DMS53 treated with DMSO at 0.1 percent for 48 hours (cell line): Measurements from ENCODE around the gene FGD2.

ENCODE experiments used
- DNase-seq: peaks from one replicate; lab custom pipeline; 2025; ENCODE audit not compliant: unreplicated experiment; lab: John Stamatoyannopoulos, UW

The FGD2 gene

DNA sequence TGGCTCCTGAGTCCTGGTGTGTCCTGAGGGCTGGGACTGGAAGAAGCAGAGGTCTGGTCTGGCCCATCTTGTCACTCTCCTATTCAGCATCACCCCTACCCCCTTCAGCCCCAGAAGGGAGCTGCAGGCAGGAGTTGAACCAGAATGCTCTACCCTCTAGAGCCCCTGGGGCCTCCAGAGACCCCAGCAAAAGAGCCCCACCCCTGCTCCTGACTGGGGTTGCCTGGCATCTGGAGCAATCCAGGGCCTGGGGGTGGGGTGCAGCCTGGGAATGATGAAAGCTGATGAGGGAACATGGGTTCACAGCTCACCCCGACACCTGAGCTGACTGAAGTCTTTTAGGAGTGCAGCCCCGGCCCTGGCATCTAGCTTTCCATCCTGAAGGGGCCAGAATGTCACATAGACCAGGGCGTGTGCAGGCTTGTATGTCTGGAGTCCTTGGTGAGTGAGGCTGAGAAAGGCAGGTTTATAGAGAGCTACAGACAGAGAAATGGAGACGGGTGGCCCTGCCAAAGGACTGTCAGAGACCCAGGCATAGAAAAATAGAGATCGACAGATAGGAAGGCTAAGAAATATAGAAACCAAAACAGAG is 12.2 kb downstream of the FGD2 start:
- no peak for DNase-seq

DNA sequence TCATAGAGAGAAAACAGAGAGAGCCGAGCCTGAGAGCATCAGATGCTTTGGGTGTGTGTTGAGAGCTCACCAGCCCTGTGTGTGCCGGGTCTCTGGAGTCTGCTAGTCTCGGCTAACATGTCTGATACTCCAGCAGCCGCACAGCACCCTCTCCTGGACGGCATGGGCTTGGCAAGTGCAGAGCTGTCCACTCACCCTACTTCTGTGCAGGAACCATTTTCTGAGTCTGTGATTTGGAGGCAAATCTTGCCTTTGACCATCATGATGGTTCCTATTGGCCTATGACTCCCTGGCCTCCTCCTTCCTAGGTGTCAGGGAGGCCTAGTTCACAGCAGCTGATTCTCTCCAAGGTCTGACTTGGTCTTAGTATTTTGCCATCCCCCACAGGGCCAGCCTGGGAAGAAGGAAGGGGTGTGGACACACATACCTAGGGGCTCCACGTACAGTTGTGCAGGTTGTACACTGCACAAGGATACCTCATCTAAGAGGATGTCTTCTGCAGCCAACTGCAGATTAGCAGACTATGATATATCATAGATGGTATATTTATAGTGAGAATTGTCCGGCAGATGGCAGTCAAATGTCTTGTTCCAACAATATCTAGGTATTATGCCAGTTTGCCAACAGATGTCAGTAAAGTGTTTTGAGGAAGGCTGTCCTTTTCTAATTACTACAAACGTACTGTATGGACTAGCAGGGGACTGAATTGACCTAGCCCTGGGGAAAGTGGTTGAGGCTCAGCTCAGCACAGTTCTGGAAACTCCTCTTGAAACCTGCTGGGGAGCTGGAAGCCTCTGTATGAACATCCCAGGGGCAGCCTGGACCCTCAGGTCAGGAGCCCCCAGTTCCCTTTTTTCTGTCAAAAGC is 13.0 kb downstream of the FGD2 start:
- peak; percentile 80 for DNase-seq

DNA sequence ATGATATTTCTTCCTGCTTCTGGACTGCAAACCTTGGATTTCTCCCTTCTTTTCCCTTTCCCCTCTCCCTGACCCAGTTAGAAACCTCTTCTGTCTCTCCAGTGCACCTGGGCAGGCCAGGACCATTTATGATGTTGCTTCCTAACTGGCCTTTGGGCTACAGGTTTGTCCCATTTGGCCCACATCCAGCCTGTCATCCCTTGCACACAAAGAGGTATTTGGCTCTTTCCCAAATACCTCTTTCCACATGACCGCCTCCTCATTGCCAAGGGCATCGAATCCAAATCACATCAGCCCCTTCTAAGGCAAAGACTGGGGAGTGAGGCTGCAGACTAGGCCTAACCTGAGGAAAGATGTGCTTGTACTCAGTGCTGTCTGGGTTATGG is 13.6 kb downstream of the FGD2 start:
- peak; percentile 45 for DNase-seq

DNA sequence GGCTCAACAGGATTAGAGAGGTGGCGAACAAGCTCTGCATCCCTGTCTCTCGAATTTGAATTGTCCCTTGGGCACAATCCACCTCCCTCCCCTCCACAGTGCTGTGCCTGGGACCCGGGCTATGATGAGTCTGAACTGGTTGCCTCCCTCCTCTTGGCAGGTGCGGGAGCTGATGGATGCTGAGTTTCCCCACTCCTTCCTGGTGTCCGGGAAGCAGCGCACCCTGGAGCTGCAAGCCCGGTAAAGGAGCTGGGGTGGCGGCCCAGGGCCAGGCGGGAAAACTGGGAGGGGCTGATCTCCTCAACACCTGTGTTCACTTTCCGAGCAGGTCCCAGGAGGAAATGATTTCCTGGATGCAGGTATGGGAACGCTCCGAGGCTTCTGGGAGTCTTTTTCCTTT is 14.9 kb downstream of the FGD2 start:
- peak; percentile 31 for DNase-seq

DNA sequence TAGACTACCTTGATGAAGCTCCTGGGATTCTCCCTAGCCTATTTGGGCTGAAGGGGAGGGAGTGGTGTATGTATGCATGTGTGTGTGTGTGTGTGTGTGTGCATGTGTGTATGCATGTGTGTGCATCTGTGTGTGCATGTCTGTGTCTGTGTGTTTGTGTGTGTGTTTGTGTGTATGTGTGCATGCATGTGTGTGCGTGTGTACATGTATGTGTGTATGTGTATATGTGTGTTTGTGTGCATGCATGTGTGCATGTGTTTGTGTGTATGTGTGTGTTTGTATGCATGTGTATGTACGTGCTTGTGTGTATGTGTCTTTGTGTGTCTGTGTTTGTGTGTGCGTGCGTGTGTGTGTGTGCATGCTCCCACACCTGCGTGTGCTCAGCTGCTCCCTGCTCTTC is 15.4 kb downstream of the FGD2 start:
- DNase-seq: no peak

DNA sequence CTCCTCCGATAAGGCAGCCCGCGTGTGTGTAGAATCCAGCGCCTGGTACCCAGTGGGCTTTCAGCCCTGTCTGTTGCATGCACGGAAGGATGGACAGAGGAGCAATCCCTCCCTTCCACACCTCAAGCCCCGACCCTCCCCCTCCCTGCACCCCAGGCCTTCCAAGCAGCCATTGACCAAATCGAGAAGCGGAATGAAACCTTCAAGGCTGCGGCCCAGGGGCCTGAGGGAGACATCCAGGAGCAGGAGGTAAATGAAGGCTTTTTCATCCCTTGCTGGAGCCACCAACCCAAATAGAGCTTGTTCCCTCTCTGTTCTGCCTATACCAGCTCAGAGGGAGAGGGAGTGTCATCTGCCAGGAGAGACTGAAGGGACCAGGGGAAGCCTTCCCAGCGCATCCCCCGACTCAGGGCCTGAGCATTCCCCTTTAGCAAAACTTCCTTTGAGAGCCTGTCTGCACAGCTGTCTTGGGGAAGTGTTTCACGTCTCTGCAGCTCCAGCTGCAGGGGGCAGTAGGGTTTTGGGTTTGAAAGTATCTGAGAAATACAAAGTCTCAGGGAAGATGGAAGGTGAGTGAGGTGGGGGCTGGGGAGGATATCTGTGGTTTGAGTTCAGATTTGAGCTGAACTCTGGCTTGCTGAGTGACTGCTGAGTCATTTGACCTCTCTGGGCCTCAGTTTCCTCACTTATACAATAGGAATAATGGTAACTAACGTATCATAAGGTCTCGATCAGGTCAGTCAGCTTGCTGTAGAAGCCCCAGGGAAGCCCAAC is 16.1 kb downstream of the FGD2 start:
- DNase-seq: no peak

DNA sequence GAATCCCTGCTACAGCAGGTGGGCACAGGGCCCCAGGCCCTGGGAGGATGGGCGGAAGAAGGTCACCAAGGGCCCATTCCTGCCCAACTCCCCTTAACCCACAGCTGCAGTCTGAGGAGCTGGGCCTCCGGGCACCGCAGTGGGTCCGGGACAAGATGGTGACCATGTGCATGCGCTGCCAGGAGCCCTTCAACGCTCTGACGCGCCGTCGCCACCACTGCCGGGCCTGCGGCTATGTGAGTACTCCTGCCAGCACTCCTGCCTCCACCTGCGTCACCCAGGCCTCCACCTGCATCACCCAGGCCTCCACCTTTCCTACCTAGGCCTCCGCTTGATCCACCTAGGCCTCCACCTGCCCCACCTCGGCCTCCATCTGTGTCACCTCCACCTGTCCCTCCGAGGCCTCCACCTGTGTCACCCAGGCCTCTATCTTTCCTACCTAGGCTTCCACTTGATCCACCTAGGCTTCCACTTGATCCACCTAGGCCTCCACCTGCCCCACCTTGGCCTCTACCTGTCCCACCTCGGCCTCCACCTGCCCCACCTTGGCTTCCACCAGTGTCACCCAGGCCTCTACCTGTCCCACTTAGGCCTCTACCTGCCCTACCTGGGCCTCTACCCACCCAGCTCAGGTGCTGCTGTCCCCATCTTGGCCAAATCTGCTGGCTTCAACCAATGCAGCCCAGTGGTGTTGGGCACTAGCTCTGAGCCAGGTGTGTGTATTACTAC is 16.8 kb downstream of the FGD2 start:
- DNase-seq: no peak

DNA sequence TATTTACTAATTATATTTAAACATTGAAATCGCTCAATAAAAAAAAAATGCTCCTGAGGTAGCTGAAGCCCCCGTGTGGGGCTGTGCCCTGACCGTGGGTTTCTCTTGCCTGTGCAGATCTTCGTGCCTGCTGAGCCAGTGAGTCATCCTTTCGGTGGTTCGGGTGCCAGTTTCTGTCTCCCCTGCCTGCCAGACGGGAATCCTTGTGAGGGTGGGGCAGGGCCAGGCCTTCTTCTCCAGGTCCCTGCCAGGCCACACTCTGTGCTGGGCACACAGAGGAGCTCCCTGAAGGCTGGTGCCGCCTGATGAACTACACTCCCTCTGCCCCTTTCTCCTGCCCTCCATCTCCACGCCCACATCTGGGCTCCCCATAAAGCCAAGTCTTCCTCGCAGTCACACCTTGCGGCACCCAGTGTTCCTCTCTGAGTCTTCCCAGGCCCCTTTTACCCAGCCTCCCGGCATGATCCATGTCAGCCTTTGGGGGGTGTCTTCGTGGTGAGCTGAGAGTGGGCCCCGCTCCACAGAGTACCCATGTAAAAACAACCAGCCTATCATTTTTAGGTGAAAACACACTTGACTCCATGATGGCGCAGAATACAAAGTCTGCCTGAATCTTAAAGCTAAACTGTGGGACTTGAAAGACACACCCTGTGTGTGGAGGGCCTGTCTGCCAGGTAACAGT is 19.3 kb downstream of the FGD2 start:
- DNase-seq: peak; percentile 54

DNA sequence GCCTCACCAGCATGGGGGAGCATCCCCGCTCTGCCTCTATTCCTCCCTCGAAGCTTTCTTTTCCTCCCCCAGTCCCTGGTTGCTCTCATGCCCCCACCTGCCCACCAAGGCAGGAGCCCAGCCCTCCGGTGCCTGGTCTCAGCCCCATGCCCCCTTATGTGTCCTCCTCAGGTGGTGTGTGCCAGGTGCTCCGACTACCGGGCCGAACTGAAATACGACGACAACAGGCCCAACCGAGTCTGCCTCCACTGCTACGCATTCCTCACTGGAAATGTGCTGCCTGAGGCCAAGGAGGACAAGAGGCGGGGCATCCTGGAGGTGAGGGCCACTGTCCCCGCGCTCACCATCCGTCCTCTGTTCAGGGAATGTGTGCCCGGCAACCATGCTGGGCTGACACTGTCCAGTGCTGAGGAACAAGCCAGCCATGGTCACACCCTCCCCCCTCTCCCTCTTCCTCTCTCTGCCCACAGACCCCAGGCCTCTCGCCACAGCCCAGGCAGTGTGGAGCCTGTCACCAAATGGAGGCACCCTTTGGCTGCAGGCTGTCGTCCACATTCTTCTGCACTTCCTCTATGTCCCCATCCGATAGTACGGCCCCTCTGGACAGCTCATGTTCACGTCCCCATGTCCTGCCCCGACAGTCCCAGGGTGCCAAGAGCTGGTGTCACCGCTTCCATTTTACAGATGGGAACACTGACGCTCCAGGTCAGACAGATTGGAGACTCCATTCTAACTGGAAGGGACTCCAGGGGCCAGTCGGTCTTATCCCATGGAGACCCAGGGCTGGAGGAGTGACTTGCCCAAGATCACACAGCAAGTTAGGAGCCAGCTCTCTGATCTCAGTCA is 20.4 kb downstream of the FGD2 start:
- DNase-seq: no peak

DNA sequence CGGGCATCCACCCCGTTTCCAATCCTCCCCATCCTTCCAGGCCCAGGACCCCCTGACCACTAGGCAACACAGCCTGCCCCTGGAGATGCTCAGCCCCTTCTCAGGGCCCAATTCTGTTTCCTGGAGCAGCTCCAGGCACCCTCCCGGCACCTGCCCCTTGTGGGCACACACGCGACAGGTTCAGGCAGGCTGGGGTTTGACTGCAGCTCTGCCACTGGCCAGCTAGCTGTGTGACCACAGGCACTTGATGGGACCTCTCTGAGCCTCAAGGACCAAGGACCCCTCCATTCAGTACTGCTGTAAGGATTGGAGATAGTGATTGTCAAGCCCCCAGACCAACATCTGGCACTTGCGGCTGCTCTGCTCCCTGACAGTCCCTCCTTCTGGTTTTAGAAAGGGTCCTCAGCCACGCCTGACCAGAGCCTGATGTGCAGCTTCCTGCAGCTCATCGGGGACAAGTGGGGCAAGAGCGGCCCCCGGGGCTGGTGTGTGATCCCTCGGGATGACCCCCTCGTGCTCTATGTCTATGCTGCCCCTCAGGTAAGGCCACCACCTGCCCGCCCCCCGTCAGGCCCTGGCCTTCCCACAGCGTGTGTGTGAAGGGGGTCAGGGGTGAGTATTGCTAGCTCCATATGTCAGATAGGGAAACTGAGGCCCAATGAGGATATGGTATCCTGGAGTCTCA is 21.7 kb downstream of the FGD2 start:
- no peak for DNase-seq

DNA sequence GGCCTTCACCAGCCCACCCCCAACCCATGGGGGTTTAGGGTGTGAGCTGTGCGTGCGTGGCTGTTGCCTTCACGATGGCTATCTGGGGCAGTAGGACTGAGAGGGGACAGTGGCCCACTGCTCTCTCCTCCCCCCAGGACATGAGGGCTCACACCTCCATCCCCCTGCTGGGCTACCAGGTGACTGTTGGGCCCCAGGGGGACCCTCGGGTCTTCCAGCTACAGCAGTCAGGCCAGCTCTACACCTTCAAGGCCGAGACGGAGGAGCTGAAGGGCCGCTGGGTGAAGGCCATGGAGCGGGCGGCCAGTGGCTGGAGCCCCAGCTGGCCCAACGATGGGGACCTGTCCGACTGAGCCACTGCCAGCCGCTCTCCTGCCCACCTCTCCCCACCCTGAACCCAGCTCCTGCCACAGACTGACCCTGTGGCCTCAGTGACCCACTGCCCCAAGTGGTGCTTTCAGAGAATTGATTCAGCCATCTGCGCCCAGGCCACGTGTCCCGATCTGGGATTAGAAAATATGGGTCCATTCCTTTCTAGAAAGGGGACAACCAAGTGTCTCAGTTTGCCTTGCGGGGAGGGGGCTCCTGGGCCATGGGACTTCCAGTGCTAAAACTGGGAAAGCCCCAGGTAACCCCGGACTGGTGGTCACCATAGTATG is 22.5 kb downstream of the FGD2 start:
- no peak for DNase-seq

DNA sequence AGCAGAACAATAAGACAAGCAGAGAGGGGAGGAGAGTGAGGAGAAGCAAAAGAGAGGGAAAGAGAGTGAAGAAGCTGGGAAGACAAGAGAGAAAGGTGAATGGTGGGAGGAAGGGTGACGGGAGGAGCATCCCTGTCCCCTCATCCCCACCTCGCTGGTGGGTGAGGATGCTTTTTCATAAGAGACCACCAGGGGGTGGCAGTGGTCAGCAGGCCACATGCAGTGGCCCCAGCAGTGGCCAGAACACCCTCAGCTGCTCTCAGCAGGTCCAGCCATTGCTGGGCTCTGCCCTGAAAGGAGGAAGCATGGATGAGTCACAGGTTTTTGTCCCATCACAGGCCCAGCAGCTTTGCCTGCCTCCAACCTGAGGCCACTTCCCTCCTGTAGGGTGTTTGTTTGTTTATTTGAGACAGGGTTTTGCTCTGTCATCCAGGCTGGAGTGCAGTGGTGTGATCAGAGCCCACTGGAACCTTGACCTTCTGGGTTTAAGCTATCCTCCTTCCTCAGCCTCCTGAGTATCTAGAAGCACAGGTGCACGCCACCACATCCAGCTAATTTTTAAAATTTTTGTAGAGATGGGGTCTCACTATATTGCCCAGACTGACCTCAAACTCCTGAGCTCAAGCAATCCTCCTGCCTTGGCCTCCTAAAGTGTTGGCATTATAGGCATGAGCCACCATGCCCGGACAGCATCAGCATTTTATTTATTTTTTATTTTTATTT is 24.0 kb downstream of the FGD2 start:
- peak; percentile 56 for DNase-seq

DNA sequence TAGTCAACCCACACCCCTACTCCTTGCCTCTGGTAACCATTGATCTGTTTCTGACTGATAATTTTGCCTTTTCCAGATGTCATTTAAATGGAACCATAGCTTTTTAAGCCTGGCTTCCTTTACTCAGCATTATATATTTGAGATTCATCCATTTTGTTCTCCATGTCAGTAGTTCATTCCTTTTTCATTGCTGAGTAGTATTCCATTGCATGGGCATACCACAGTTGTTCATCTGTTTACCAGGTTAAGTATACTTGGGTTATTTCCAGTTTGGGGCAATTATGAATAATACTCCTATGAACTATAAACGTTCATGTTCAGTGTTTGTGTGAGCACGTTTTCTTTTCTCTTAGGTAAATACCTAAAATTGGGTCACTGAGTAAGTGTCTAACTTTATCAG is 25.1 kb downstream of the FGD2 start:
- DNase-seq: no peak

DNA sequence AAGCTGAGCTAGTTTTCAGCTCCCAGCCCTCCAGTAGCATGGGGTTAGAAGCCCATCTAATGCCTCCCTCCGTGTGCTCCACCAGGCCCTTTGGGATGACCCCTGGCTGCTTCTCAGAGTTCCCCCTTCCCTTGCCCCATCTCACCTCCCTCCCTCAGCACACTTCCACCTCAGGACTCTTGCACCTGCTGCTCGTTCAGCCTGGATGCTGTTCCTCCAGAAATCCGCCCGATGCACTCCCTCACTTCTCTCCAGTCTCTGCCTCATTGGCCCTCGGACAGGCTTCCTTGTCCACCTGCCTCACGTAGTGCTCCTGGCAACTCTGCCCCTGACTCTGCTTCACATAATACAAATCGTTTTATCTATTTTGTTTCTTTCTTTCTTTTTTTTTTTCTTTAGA is 26.8 kb downstream of the FGD2 start:
- DNase-seq: no peak

DNA sequence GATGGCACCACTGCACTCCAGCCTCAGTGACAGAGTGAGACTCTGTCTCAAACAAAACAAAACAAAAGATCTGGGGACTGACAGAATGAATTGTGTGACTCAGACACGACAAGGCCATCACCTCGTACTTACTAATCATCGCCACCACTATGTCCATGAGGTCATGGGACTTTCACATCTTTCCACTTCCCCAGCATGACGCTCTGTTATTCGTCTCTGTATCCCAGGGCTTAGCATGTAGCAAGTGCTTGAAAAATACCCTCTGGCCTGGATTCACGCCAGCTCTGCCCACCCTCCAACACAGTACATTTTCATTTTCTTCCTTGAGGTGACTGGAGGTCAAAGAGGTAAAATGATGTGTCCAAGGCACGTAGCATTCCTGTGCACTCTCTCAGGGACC is 27.8 kb downstream of the FGD2 start:
- DNase-seq: no peak

DNA sequence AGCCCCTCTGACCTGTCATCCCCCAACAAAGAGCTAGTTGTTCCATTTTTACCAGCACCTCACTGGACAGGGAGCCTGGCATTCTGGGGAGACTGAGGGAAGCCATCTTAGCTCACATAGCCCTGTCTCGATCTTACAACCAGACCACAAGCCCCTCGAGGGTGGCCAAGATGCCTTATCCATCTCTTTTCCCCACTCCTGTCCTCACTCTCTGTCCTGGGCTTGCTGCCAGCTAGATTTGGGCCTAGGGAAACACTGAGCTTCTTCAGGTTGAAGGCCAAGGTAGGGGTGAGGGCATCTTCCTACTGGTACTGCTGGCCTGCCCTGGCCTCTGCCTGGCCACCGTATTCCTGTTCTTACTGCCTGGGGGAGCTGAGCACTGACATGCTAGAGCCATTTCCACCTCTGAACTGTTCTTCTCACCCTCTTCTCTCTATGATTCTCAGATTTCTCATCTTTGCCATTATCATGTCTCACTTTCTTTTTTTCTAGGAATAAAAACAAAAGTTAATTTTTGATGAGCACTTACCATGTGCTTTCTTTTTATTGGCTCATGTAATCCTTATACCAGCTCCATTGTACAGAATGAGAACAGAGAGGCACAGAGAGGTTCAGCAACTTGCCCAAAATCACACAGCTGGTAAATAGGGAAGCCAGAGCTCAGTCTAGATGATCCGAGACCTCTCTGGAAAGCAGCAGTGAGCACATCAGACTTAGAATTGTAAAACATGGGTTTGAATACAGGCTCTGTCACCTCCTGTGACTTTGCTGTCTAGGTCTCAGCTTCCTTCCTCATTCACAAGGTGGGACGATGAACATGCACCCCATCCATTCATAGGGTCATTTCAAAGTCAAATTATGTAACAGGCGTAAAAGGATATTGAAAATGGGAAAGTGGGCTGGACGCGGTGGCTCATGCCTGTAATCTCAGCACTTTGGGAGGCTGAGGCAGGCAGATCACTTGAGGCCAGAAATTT is 28.7 kb downstream of the FGD2 start:
- DNase-seq: no peak

DNA sequence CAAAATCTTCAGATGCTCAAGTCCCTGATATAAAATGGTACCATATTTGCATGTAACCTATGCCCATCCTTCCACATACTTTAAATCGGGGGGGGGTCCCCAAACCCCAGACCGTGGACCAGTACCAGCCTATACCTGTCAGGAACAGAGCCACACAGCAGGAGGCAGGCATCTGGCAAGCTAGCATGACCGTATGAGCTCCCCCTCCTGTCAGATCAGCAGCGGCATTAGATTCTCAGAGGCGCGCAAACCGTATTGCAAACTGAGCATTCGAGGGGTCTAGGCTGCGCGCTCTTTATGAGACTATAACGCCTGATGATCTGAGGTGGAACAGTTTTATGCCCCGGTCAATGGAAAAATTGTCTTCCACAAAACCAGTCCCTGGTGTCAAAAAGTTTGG is 30.7 kb downstream of the FGD2 start:
- DNase-seq: no peak
